IMR-90 (cell line): Measurements from ENCODE around the gene NHEJ1. TPM values are rescaled to one million over a fixed set of nuclear protein-coding genes. Genes with fewer than 3 reads are reported as not detected.

ENCODE experiments used
- ATAC-seq: fragments of 200-7000 bp; cut with Tn5 transposase; 2 replicates; pipeline ENCODE4 v1.9.1; 2020; ENCODE audit warnings: low read depth, mild to moderate bottlenecking, moderate library complexity
- BruUV-seq: library from RNA; stranded (reverse); fragments of 400-500 nt; replicated peaks from 2 replicates; lab custom pipeline; 2021; lab: Mats Ljungman, UMichigan
- CTCF ChIA-PET: fragments of 300-600 bp; formaldehyde crosslinking; extraction: SDS; loops from one replicate; lab custom pipeline; 2021; ENCODE audit warnings: antibody characterized with exemption; lab: Yijun Ruan, JAX
- POLR2A ChIA-PET: fragments of 300-600 bp; sonication (Branson Sonifier 250); formaldehyde crosslinking; loops from one replicate; lab custom pipeline; 2022; ENCODE audit warnings: antibody characterized with exemption; ENCODE audit not compliant: unreplicated experiment; lab: Charles Lee
- DNase-seq: peaks from one replicate; pipeline ENCODE4 v3.0.0; 2013
- H2AFZ ChIP-seq: replicated peaks from 2 replicates; pipeline ENCODE3; 2013; ENCODE audit warnings: low read length, mild to moderate bottlenecking; ENCODE audit not compliant: poor library complexity
- H2AK5ac ChIP-seq: 2 replicates; pipeline ENCODE4 v1.6.1; 2013; ENCODE audit warnings: low read depth, low read length, inconsistent platforms
- H2AK9ac ChIP-seq: replicated peaks from 2 replicates; pipeline ENCODE3; 2013; ENCODE audit warnings: mild to moderate bottlenecking, low read depth, low read length, moderate library complexity; ENCODE audit not compliant: poor library complexity
- H2BK120ac ChIP-seq: 2 replicates; pipeline ENCODE4 v1.6.1; 2013; ENCODE audit warnings: low read depth, low read length, inconsistent platforms
- H2BK15ac ChIP-seq: 3 replicates; pipeline ENCODE4 v1.6.1; 2013; ENCODE audit warnings: low read depth, low read length, inconsistent platforms
- H2BK20ac ChIP-seq: 2 replicates; pipeline ENCODE4 v1.6.1; 2013; ENCODE audit warnings: low read depth, mild to moderate bottlenecking, inconsistent platforms, low read length, moderate library complexity
- H2BK5ac ChIP-seq: 2 replicates; pipeline ENCODE4 v1.6.1; 2013; ENCODE audit warnings: mild to moderate bottlenecking, low read depth, low read length, inconsistent platforms; ENCODE audit not compliant: poor library complexity, severe bottlenecking
- H3K14ac ChIP-seq: replicated peaks from 2 replicates; pipeline ENCODE4 v1.6.1; 2013; ENCODE audit warnings: low read depth, low read length, inconsistent platforms
- H3K18ac ChIP-seq: 2 replicates; pipeline ENCODE4 v1.6.1; 2013; ENCODE audit warnings: low read depth, low read length, control low read depth
- H3K23ac ChIP-seq: 2 replicates; pipeline ENCODE4 v1.6.1; 2013; ENCODE audit warnings: low read depth, low read length, inconsistent platforms
- H3K27ac ChIP-seq: 2 replicates; pipeline ENCODE4 v1.5.1; 2013; ENCODE audit warnings: mild to moderate bottlenecking, control low read depth, low read length; ENCODE audit not compliant: insufficient read depth
- H3K27me3 ChIP-seq: 2 replicates; pipeline ENCODE4 v1.6.1; 2013; ENCODE audit warnings: low read length; ENCODE audit not compliant: control insufficient read depth, insufficient read depth
- H3K36me3 ChIP-seq: 2 replicates; pipeline ENCODE4 v1.6.1; 2013; ENCODE audit warnings: low read length, mixed read lengths; ENCODE audit not compliant: control insufficient read depth, insufficient read depth
- H3K4ac ChIP-seq: 2 replicates; pipeline ENCODE4 v1.6.1; 2013; ENCODE audit warnings: low read depth, low read length, inconsistent platforms
- H3K4me1 ChIP-seq: 2 replicates; pipeline ENCODE4 v1.6.1; 2013; ENCODE audit warnings: low read length, mixed read lengths; ENCODE audit not compliant: control insufficient read depth, insufficient read depth
- H3K4me2 ChIP-seq: 2 replicates; pipeline ENCODE4 v1.6.1; 2013; ENCODE audit warnings: low read depth, mild to moderate bottlenecking, control low read depth, low read length, moderate library complexity
- H3K4me3 ChIP-seq: 2 replicates; pipeline ENCODE4 v1.5.1; 2013; ENCODE audit warnings: low read depth, mild to moderate bottlenecking, control low read depth, low read length, moderate library complexity; ENCODE audit not compliant: insufficient read depth
- H3K56ac ChIP-seq: 2 replicates; pipeline ENCODE4 v1.6.1; 2013; ENCODE audit warnings: low read length, inconsistent platforms; ENCODE audit not compliant: insufficient read depth; ENCODE audit errors: extremely low read depth
- H3K79me1 ChIP-seq, 2 experiments: 2 replicates each; pipeline ENCODE4 v1.6.1; 2013; ENCODE audit warnings: low read length in 2 of 2, inconsistent platforms in 1 of 2, low read depth in 1 of 2
- H3K9ac ChIP-seq: 2 replicates; pipeline ENCODE4 v1.6.1; 2013; ENCODE audit warnings: low read depth, low read length, control low read depth
- H3K9me1 ChIP-seq: 2 replicates; pipeline ENCODE4 v1.6.1; 2013; ENCODE audit warnings: low read length, inconsistent platforms; ENCODE audit not compliant: insufficient read depth
- H3K9me3 ChIP-seq: 2 replicates; pipeline ENCODE4 v1.6.1; 2013; ENCODE audit warnings: low read length; ENCODE audit not compliant: control insufficient read depth, insufficient read depth
- H4K20me1 ChIP-seq: 2 replicates; pipeline ENCODE4 v1.6.1; 2013; ENCODE audit warnings: low read length, inconsistent platforms; ENCODE audit not compliant: insufficient read depth
- H4K5ac ChIP-seq: 2 replicates; pipeline ENCODE4 v1.6.1; 2013; ENCODE audit warnings: mild to moderate bottlenecking, low read depth, low read length, control low read depth
- H4K8ac ChIP-seq, 2 experiments: 2 replicates each; pipeline ENCODE4 v1.6.1; 2013; ENCODE audit warnings: low read depth in 2 of 2, low read length in 2 of 2, control low read depth in 1 of 2, inconsistent platforms in 1 of 2
- H4K91ac ChIP-seq: 2 replicates; pipeline ENCODE4 v1.6.1; 2013; ENCODE audit warnings: low read depth, low read length, inconsistent platforms; ENCODE audit not compliant: insufficient read depth
- CHD1 ChIP-seq: IDR thresholded peaks from 2 replicates; pipeline ENCODE4 v1.6.1; 2012; ENCODE audit warnings: low read depth, low read length, improper control_type of control experiment
- WGBS, 2 experiments: methylation state at CpG; one replicate each; pipeline versions ENCODE4 v1.1.5 to v1.1.7; 2013; ENCODE audit warnings: missing lambda C conversion rate in 2 of 2; ENCODE audit not compliant: insufficient read length in 1 of 2; ENCODE audit errors: extremely low coverage in 2 of 2; 5-methylcytosine and 5-hydroxymethylcytosine counted together
- dilution Hi-C: fragments of 300-500 bp; cut with HindIII; formaldehyde crosslinking; loops from one replicate; pipeline ENCODE4 v1.14.3; 2018; ENCODE audit warnings: low sequenced_read_pairs; ENCODE audit not compliant: unreplicated experiment
- in situ Hi-C: fragments of 300-500 bp; cut with MboI; formaldehyde crosslinking; loops from 3 replicates; pipeline ENCODE4 v1.14.3; 2019; ENCODE audit warnings: low sequenced_read_pairs, inconsistent platforms, mixed read lengths
- intact Hi-C: fragments of 100-400 bp; cut with micrococcal nuclease; formaldehyde crosslinking; loops from 2 replicates; pipeline ENCODE4 v1.10.0; 2022
- polyA plus RNA-seq, 3 experiments: library from polyadenylated mRNA; depleted of rRNA; stranded (reverse); fragments of >200 nt; gene quantifications; 2 replicates each; pipeline ENCODE4 v1.2.3, GENCODE V29; 2012; ENCODE audit warnings: low replicate concordance in 1 of 3
- total RNA-seq: library from RNA; depleted of rRNA; stranded (reverse); fragments of >200 nt; gene quantifications from 2 replicates; pipeline ENCODE4 v1.2.3, GENCODE V29; 2012
- TF ChIP-seq, protein P1 (sequence below): fragments of 150-350 bp; IDR thresholded peaks from 2 replicates; pipeline ENCODE4 v1.6.1; 2017; ENCODE audit warnings: mild to moderate bottlenecking, antibody characterized with exemption, low read length, low read depth

The NHEJ1 gene
- total and polyA plus RNA-seq, 2 of the 4 experiments (the other 2 are of a cell fraction), result 12.5 to 23.1 TPM

DNA sequence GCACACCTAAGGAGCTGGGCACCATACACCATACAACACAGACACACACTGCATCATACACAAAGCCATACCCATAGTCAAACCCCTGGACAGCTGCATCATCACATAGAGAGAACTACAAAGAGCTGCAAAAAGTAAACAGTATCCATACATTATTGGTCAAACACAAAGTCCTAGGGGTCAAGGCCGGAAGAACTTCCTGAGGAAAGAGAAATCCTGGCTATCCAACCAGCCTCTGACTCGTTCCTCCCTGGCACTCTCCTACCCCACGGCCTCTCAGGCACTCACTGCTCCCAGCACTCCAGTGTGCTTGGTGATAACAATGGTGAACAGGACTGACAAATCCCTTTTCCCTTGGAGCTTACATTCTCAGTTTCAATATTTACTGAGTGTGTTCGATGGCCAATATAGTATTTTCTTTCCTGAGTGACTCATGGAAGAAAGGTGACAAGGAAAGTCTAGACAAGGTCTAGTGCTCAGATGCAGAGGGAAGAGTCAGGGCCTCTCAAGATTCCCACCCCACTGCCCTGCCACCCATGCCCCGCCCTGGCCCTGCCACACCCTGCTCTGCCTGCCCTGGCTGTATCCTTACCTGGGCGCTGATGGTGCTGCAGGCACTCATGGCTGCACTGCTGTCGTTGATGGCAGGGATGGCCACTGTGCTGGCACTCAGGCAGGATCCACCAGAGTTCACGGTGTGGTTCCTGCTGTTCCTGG is 122.7 kb downstream of the NHEJ1 start:
- ChIA-PET POLR2A (no interaction called here), CTCF (interaction anchor here (1.4 kb wide), 1 partner anchor 8 kb away, joined by 5 read pairs; no protein-coding TSS in a partner anchor)
- Histone ChIP-seq H2BK15ac (no peak overlapping the region), H3K23ac (no peak overlapping the region), H3K9me1 (no peaks in the 10 kb centered on the region), H2AK9ac (no peak overlapping the region), H3K27ac (no peak overlapping the region), H3K36me3 (no peaks in the 10 kb centered on the region), H2AK5ac (no peak overlapping the region), H3K4me2 (no peak overlapping the region), H3K56ac (no peak overlapping the region), H4K91ac (no peak overlapping the region), H2BK5ac (no peak overlapping the region), H3K18ac (no peak overlapping the region), H2BK20ac (no peak overlapping the region), H3K4ac (no peak overlapping the region), H4K5ac (no peak overlapping the region), H3K4me1 (no peaks in the 10 kb centered on the region), H4K8ac (no peak overlapping the region), H3K4me3 (no peak overlapping the region), H4K20me1 (no peaks in the 10 kb centered on the region), H3K9me3 (no peaks in the 10 kb centered on the region), H3K27me3 (peaks cover 46% of the 10 kb centered on the region), H3K79me1 (no peaks in the 10 kb centered on the region), H3K9ac (no peak overlapping the region), H3K14ac (no peak overlapping the region), H2BK120ac (no peak overlapping the region), H2AFZ (no peak overlapping the region)
- dilution Hi-C loops (no loop called here), intact Hi-C loops (no loop called here), in situ Hi-C loops (no loop called here)
- DNase-seq (no peak), ATAC-seq (no peak)
- TF ChIP-seq, protein P1, sequence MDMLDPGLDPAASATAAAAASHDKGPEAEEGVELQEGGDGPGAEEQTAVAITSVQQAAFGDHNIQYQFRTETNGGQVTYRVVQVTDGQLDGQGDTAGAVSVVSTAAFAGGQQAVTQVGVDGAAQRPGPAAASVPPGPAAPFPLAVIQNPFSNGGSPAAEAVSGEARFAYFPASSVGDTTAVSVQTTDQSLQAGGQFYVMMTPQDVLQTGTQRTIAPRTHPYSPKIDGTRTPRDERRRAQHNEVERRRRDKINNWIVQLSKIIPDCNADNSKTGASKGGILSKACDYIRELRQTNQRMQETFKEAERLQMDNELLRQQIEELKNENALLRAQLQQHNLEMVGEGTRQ, result no peak
- TF ChIP-seq CHD1, result no peak
- 24% methylated on average over 3 of the region's 8 CpGs; no CpG with 5 or more reads in 1 of the 2 experiments for WGBS, 2 experiments
- BruUV-seq, result no TSS peak
